NCI-H146 (cell line): Measurements from ENCODE around the gene WDR7.

Experiments
- DNase-seq: peaks from one replicate; lab custom pipeline; 2025; lab: John Stamatoyannopoulos, UW

Gene WDR7

DNA sequence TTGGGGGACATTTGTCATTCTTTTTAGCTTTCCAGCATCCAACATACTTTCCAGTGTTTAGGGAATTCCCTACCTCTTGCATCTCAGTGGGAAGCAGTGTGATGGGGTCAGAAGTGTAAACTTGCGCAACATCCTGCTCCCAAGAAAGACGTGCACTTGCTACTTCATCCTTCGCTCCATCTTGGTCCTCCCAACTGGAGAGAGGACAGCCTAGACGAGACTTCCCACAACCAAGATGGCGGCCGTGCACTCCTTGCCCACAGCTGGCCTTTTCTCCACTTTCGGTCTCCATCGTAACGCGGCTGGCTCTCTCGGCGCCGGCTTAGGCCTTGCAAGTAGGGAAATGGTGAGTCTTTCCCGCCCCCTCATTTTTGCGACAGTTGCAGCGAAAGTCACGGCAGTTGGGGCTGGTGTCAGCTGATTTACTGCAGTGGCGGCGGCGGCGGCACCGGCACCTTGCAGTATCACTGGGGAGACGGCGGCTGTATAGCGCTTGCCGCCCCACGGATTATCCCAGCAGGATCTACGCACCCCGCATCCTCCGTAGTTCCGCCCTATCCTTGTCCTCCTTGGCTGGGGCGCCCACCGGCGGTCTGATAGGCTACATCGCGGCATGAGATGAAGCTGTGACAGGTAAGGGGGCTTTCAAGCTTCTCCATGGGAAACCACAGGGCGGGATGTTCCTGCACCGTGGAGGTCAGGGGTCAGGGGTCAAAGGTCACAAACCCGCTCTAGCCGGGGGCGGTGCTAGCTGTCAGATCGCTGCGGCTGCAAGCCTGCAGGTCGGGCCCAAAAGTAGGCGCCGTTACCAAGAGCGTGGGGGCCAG is at the start of gene WDR7:
Gene WDR7 (plus strand): TSS at position 416 of the 827 bp plus-strand sequence. CDS start 21,157 bp downstream, outside the sequence.
- DNase-seq = peak; percentile 100

DNA sequence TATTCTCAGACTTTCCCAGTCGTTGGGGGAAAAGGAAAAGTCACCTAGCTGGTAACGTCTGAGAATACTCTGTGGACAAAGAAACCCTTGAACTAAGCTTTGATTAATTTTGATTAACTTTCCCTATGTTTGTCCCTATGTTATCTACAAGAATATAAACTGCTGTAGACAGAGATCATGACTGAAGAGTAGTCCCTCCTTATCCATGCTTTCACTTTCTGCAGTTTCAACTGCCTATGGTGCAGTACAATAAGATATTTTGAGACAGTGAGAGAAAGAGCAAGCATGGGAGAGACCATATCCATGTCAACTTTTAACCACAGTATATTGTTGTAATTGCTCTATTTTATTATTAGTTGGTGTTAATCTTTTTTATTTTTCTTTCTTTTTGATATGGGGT is 44.5 kb upstream of the WDR7 start:
- DNase-seq = no peak

DNA sequence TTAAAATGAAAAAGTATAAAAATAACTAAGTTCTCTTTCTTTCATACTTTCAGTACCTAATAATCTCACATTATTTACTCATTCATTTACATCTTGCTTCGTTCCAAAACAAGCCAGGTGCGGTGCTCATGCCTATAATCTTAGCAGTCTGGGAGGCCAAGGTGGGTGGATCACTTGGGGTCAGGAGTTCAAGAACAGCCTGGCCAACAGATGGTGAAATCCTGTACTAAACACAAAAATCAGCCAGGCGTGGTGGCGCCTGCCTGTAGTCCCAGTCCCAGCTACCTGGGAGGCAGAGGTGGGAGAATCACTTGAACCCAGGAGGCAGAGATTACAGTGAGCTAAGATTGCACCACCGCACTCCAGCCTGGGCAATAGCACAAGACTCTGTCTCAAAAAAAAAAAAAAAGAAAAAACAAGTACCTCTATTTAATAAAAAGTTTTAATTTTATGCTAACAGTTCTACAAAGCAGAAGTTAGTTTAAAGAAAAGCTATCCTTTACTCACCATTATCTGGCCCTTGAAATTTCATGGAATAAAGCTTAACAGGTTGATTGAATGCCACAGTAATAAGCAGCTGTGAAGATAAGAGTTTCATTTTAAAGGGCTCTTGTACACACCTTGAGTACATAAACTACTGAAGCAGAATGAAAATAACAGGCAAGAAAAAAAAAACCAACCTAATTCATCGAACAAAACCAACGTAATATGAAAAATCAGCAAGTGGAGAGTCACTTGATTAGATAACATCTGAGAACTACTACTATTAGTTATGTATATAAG is 35.2 kb upstream of the WDR7 start:
- no peak for DNase-seq

DNA sequence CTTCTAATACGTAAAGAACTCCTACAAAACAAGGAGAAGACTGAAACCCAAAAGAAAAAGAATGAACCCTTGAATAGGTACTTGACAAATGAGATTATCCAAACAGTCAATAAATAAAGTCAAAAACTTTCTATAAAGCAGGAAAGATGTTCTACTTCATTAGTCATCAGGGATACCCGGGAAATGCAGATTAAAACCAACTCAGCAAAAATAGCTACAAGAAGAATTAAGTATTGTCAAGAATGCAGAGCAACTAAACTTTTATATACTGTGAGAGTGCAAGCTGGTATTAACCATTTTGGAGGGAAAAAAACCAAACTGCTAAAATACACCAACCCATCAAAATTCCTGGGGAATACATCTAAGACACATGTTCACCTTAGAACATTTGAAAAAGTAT is 23.2 kb upstream of the WDR7 start:
- DNase-seq = no peak

DNA sequence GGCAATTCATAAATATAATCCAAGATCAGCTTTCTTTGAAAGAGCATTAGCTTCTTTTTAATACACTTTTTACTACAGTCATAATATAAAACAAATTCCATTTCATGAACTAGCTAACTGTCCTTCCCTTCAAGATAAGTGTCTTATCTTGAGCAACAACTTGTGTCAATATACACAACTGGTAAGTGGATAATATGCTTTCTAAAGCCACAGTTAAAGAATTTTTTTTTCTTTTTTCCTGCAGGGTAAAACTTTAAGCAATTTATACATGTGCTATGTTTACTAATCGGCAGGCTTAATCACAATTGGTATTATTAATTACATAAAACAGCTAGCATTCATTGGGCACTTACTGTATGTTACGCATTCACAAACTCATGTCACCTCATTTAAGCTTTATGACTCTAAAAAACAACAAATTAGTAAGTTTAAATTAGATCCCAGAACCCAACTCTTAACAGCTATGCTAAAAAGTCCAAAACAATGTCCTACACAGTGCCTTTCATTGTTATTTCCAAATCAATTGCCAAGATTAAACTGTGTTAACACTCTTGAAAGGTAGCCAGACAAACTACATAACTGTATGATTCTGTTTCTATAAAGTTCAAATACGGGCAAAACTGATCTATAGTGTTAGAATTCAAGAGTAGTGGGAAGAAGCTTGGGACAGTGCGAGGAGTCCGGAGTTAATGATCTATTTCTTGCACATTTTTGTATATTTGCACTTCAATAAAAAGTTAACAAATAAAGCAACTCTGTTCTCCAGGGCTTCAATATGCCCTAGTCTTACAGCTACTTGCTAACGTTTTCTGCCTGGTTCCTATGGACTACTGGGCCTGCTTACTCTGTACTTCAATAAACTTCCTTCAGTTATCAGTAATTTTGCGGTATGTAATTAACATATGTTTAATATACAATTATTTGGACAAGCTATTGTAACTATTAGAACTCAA is 18.8 kb upstream of the WDR7 start:
- DNase-seq = no peak

DNA sequence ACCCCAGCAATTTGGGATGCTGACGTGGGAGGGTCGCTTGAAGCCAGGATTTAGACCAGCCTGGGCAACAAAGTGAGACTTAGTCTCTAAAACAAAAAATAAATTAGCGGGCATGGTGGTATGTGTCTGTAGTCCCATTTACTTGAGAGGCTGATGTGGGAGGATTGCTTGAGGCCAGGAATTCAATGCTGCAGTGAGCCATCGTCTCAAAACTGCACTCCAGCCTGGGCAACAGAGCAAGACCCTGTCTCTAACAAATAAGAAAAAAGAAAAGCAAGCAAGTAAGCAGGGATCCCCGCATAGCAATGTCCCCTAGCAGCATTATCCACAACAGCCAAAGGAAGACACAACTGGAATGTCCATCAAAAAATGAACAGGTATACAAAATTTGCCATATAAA is 16.2 kb upstream of the WDR7 start:
- no peak for DNase-seq

DNA sequence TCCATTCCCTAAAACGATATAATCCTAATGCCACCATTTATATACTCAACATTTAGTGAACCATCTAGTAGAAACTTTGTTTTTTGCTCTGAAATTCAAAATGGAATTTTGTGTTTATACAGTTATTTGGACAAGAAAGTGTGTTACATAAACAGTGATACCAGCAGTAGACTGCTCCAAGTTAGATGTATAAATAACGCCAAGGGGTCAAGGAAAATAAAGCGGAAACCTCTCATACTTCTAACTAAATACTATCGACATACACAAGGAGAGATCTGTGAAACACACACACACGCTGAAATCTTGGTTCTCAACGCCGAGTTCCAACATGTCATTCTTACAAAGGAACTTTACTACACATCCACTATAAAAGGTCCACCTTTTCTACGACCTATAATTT is 14.0 kb upstream of the WDR7 start:
- no peak for DNase-seq

DNA sequence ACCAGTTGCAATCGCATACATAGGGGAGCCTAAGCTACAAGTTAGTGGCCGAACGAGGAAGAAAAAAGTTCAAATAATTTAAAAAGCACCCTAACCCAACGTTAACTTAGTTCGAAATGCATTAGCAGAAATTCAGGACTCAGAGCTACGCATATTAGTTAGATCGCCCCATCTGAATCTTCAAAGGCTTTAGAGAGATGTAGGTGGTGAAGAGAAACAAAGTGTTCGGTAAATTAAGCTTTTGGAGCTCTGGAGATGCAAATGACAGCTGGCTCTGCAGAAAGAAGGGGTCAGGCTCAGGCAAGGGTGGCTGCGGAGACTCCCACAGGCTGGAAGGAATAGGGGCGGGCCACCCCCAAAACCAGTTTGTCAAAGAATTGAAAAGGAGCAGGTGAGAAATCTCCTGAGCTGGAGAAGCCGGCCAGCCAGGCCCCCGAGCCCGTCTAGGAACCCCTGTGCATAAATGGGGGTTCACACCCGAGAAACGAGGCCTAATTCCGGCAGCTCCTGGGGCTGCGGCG is 13.4 kb upstream of the WDR7 start:
- peak; percentile 42 for DNase-seq

DNA sequence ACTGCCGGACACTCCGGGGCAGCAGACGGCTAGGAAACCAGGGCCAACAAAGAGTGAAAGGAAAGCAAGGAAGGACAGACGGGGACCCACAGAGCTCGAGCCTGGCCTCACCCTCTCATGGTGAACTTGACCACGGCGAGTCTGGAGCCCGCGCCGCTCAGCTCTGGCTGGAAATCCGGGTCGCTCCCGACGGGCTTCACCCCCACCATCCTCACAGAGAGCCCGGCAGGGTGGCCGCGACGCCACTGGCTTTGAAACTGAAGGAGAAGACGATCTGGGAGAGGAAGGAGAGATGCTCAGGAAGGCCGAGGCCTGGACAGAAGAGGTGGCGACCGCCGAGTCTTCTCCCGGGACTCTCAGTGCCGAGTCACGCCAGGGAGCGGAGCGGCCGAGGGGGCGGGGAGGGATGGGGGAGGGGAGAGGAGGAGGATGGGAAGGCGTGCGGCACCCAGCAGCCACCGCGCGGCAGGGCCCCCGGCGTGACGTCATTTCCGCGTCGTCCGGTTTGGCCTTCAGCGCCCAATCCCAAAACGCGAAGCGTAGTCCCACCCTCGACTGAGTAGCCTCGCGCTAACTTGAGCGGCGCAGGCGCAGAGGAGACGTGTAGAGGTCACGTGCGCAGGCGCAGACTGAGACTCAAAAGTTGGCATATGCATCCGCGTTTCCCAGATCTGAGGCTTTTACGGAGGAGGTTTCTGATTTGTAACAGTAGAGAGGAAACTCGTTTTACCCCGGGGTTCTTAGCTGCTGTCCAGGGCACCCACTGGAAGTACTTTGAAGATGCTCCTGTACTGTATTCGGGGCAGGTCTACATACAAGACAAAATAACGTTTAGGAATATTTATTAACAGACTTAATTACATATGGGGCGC is 12.7 kb upstream of the WDR7 start, which contains the start of gene TXNL1:
Gene TXNL1 (minus strand): TSS at position 361 of the 872 bp plus-strand sequence. CDS start 152 bp downstream, at position 209.
- peak; percentile 100 for DNase-seq

DNA sequence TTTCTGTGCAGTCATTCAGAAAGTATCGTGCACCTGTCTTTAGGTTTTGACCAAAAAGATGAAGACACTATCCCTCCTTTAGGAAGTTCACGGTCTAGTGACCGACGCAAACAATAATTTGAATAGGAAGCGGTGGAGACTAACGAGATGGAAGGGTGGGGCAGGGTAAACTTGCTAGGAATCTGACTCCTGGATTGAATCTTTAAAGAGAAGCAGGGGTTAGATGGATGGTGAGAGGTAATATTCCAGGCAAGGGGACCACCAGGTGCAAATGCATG is 12.1 kb upstream of the WDR7 start:
- DNase-seq = peak; percentile 71

DNA sequence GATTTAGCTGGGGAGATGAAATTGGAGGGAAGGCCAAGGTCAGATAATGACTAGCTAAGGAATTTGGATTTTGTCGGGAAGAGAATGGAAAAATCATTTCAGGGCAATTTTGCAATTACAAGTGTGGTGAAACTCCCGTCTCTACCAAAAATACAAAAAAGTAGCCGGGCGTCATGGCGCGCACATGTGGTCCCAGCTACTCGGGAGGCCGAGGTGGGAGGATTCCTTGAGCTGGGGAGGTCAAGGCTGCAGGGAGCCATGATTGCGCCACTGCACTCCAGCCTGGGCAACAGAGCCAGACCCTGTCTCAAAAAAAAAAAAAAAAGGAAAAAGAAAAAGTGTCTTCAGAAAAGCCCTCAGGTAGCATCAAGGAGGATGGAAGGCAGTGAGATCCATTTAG is 11.6 kb upstream of the WDR7 start:
- DNase-seq = no peak

DNA sequence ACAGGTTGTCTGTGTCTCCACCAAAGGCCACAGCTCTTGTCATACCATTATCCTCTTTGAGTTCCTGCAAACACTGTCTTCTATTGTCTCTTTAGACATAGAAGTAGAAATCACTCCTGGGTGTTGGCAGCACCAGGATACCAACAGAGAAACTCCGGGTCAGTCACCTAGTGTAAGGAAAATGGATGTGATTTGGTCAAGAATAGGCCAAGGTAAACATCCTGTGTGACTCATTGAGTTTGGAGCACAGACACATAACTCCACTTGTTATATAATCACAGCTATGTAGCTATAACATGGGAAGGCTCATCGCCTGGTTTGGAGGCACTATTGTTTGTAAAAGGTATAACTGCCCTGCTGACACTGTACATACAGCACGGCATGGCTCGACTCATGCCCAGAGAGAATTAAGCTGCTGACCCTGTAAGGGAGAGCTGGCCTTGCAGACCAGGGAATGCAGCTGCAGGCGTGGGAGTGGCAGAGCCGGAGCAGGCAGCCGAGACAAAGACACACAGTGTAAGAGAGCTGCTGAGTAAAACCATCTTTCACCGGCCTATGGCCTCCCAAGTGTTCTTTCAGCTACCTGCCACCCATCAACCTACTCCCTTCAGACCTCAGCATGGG is 9.3 kb upstream of the WDR7 start:
- no peak for DNase-seq

DNA sequence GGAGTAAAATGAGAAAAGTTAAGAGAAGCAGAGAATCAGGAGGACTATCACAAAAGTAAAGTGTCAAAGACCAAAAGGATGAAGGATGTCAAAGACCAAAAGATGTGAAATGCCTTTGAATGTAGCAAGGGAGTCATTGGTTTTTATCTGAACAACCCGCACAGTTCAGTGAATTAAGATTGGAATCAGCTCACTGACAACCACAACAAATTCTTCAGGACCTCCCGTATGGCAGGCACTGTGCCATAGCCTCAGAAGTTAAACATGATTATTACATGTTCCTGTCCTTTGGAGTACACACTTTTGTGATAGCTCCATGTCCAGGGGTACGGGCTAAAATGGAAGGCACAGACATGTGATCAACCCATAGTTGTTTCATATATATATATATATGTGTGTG is 7.8 kb upstream of the WDR7 start:
- no peak for DNase-seq

DNA sequence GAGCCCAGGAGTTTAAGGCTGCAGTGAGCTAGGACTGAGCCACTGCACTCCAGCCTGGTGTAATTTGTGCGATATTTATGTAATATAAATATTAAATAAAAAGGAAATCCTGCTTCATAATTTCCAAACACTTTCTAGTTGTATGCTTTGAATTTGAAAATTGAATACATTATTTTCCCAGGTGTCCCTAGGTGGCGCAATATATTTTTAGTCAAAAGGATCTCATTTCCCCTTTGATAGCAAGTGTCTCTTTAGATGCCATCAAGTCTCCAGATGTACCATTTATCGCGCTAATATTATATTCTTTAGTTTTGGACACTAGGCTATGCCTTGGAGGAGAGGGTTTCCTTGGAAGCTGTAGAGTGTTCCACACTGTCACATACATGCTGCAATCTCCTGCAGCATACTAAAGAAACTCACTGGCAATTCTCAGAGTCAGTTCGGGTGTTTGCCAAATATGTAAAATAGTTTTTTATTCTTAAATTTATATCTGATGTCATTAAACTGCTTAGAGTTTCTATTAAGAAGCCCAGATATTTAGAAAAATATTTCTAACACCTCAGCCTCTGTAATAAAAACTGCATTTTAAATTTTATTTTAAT is 5.6 kb upstream of the WDR7 start:
- peak; percentile 30 for DNase-seq

DNA sequence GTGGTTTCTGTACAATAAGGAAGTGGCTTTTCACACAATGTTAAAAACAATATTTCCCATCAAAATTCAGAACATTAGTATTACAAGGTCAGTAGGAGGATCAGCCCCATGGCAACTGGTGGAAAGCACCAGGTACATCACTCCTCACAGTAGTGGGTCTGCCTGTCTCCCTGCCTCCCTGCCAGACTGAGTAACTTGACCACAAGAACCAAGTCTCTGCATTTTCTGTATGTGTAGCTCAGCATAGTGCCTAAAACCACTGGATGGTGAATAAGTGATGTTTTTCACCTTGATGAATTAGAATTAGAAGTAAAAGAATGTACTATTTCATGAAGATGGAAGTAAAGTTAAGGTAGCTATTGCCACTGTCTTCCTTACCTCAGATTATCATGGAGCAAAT is 4.1 kb upstream of the WDR7 start:
- DNase-seq = no peak

DNA sequence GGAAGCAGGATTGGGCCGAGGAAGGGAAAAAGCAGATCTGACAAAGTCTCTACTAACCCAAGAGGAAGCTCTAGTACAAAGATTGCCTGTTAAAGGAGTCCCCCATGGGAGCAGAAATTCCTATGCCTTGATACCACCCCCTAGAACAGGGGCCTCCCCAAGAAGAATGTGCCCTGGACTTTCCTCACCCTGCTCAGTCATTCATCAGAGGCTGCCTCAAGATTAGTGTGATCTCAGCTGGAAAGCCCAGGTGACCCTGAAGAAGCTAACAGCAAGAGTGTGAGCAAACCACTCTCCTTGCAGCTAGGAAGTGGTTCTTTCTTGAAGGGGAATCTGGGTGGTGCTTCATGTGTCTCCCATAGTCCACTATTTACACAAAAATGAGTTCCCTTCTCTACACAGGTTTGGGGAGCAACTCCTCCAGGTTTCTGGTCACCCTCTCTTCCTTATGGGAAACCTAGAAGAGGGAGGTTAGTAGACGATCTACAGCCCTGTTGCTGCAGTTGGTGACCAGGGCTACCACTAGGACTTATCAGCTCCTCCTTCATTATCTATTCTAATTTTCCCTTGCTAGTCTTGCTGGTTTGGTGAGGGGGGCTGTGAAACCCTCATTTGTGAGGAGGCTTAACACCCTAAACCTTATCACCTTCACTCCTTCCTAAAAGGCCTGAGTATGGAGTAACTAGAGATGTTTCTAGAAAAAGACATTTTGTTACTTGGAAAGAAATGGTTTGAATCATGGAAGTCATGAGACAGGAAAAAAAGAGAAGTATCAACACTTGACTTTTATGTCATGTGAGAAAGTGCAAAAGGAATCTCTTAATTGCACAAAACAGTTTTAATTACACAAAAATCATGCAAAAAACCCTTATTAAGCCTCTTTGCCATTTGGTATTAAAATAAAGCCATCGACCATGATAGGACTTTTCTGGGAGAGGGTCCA is 2.9 kb upstream of the WDR7 start:
- DNase-seq = no peak

DNA sequence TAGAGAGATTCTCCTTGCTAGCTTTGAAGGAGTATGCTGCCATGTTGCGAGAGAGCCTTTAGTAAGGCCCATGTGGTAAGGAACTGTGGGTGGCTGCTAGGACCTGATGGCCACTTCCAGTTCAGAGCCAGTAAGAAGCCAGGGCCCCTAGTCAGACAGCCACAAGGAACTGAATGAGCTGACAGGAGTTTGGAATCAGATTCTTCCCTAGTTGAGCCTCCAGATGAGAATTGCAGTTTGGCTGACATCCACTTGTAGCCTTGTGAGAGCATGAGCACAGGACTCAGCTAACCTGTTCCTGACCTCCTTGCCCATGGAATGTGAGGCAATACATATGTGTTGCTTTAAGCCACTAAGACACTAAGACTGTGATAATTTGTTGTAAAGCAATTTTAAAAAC is 1.2 kb upstream of the WDR7 start:
- no peak for DNase-seq

DNA sequence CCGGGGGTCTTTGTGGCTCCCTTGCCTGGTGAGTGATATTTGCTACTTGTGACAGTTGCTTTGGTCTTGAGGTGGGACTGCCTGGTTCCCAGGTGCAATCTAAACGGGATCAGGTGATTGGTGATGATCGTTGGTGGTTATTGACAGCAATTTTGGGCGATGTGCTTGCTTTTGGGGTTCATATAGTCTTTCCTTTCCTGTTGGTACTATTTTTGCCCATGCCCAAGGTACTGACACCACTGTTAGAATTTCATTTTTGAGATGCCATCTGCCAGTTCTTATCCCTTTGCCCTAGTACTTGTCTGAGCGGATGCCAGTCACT is 573 bp downstream of the WDR7 start:
- peak; percentile 13 for DNase-seq

DNA sequence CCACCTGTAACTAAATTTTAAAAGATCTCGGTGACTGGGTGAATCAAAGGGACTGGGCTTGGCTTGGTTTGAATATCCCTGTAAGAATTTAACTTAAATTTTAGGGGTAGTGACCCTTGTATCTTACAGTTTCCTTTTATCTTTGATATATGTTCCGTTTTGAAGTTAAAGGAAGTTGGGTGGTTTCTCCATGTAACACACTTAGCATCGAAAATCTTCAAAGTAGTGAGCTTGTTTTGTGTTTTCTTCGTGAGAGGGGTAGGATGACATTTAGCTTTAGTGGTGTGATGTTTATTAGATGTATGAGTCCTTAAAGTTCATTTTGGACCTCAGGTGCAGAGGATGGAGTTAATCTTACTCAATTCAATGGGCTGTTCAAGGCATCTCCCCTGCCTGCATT is 1.6 kb downstream of the WDR7 start:
- no peak for DNase-seq
